ENCODE results near the gene ERBB4.
"Not testable (repeated sequence)": the region's sequence is repeated elsewhere in the genome, so short reads cannot be mapped to it uniquely, and the experiment has no call there.

The ERBB4 gene

DNA sequence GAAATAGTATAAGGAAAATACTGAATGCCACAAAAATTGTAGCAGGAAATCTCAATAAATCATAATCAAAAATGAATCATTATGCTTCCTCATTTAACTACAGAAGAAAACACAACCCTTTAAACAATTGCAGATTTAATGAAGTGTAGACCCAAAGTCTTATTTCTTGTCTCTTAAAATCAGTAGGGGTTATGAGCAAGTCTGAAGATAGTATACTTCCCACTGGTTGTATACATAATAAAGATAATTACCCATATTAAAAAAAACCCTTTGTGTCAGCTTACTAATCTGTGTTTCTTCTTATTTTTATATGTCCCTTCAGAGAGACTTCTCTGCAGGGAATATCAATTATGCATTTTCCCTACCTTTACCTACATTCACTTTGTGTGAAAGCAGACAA is 504.7 kb downstream of the ERBB4 start:
- DNase-seq (ENCODE audit: extremely low spot score, insufficient read length, low read depth) (no peak), FAIRE-seq (no peak)

DNA sequence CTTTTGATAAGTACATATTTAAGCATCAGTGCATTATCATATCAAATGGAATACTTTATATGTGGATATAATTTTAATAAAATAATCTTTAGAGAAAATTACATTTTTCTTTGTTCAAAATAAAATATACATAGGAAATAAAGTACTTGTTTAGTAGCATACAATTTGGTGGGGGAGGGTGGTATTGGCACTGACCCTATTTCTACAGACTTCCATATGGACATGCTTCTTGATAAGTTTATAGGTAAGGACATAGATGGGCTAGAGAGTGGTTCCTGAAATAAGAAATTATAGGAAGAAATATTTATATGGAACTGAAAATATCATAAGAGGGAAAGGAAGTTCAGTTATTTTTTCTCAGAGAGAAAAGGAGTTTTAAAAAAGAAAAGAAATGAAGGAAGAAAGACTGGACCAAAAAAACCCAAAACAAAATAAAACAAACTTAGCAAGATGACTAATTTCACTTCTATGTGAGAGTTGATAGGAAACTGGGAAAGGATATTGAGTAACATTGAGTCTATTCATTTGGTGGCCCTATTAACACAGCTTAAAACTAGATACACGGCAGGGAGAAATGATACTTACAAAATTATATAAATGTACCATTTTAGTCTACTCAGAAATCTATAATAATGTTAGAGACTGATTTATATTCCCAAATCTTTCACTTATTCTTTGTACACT is 505.9 kb downstream of the ERBB4 start:
- no peak for DNase-seq (ENCODE audit: extremely low spot score, insufficient read length, low read depth)
- no peak for FAIRE-seq

DNA sequence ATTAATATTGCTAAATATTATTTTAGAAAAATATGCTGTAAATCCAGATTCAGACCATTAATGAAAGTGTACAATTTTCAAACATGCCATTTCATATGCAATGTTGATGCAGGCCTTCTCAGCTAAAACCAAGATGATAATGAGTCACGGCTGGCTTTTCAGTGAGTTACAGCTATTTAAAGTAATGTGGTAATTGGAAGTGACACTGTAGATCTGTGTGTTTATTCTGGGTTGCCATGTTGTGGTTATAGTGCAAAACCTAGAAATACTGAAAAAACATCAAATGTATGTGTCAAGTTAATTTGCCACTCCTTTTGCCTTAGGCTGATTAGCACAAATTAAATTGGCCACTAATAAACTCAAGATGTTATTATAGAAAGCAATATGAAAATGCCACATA is 506.6 kb downstream of the ERBB4 start:
- DNase-seq (ENCODE audit: extremely low spot score, insufficient read length, low read depth) (no peak), FAIRE-seq (no peak)

DNA sequence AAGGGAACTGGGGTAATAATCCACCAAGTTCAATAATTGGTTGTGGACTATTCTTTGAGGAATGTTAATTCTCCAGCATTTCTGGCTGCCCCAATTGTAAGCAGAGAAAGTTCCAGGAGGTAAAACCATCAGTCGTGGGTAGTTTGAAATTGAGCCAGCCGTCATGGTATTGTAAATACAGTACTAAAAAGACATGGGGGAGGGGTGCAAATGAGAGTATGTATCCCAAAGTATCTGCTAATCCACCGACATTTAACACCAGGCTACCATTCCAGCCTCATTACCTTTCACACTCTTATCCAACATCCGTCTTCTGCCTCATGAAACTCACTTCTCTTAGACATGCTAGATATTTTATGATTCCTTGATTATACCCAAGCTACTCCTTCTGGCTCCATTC is 507.9 kb downstream of the ERBB4 start:
- no peak for FAIRE-seq
- DNase-seq (ENCODE audit: extremely low spot score, insufficient read length, low read depth), result no peak

DNA sequence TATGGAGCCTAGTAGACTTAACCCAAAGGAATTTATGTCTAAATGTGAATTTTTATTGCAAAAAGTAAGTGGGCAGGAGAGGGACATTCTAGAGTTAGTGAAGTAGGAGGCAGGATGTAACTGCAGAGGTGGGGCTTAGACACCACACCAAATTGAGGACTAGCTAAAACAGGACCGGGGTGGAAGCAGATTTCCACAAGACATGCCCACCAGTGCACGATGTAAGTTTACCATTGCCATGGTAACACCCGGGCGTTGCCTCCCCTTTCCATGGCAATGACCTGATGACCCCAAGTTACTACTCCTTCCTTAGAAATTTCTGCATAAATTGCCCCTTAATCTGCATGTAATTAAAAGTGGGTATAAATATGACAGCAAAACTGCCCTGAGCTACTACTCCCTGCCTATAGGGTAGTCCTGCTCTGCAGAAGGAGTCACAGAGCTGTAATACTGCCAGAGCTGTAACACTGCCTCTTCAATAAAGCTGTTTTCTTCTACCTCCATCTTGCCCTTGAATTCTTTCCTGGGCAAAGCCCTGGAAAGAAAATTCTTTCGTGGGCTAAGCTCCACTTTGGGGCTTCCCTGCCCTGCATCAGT is 509.7 kb downstream of the ERBB4 start:
- no peak for DNase-seq (ENCODE audit: extremely low spot score, insufficient read length, low read depth)
- no peak for FAIRE-seq

DNA sequence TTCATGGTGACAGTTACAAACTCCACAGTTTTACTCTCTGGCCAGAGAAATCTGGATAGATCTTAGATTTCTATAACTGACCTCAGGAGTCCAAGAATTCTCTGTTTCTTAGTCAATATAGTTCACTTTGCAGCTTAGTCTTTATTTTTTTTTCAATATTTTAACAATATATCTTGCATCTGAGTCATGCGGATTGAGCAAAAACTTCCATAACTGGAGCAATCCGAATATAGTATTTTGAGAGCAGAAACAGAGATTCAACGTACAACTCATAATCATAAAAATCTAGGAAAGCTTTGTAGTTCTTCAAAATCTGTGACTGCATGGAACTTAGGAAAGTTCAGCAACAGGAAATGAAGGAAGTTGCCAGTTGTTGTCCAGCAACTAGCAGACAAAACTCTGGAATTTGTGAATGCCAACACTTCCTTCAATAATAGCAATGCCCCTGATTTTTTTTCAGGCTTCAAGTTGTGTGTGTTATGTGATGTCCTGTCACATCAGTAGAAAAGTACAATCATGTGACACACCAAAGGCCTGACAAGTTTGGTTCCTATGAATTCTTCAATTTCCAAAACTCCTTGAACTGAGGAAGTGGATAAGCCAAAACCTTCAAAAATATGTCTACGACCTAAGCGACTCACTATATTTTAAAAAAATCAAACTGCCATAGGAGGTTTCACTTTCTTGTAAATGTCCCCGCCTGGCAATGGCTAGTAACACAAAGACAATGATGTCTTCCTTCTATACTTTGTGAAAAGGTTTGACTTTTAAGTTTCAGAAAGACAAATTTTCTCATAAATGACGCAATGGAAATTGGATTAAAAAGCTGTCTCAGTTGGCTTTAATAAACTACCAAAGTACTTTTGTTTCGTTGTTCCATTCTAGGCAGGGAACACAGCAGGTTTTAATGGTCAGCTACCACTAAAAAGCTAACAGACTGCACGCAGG is 510.6 kb downstream of the ERBB4 start:
- FAIRE-seq (no peak), DNase-seq (ENCODE audit: extremely low spot score, insufficient read length, low read depth) (no peak)

DNA sequence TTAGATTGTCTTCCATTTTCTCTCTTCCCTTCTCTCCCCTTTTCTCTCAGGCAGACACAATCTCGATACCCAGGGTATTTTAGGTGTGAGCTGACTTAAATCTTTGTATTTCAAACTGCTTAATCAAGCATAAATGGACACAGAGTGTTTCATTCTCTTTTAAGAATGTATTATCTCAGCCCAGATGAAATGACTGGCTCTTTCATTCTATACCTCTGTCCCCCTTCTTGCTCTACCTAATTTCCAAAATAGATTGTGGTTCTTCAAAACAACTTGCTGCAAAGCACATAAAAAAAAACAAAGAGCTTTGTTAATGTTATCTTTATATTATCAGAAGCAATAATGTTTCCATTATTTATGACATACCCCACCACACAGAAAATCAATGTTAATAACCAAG is 514.6 kb downstream of the ERBB4 start:
- DNase-seq (ENCODE audit: extremely low spot score, insufficient read length, low read depth) (no peak), FAIRE-seq (no peak)

DNA sequence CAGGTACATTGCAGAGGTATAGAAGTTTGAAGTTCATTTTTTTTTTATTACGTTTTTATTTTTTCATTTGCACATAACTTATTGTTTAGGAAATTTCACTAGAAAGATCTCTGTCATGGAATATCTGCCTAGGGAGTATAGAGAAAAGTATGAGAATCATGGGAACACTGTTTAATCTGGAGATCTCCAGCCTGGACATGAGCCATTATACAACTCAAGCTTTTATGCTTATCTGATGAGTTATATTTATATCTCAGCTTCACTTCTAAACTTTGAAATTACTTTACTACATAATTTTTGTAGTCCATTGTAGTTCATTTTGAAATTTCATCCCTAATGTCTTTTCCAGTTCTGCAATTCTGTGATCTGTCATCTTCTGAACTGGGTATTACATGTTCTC is 515.6 kb downstream of the ERBB4 start:
- FAIRE-seq (no peak), DNase-seq (ENCODE audit: extremely low spot score, insufficient read length, low read depth) (no peak)

DNA sequence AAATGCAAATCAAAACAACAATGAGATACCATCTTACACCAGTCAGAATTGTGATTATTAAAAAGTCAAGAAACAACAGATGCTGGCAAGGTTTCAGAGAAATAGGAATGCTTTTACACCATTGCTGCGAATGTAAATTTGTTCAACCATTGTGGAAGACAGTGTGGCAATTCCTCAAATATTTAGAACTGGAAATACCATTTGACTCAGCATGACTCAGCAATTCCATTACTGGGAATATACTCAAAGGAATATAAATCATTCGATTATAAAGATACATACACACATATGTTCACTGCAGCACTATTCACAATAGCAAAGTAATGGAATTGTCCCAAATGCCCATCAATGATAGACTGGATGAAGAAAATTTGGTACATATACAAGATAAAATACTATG is 516.7 kb downstream of the ERBB4 start:
- no peak for FAIRE-seq
- no peak for DNase-seq (ENCODE audit: extremely low spot score, insufficient read length, low read depth)

DNA sequence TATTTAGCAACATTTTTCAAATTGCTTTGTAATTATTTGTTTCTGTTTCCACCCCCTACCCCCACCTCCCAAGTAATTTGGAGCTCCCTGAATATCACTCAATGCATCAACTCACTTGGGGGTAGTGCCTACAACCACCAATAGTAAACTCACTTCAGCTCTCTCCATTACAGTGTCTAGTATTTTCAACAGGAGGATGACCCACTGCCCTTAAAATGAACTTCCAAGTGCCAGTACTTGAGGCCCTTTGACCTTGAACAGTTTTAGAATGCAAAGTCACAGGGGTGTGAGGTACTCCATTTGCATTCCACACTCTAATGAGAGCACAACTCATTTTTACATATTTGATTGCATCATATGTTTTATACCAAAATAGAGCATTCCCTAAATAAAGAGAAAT is 523.0 kb downstream of the ERBB4 start:
- DNase-seq (ENCODE audit: extremely low spot score, insufficient read length, low read depth) (no peak), FAIRE-seq (no peak)

DNA sequence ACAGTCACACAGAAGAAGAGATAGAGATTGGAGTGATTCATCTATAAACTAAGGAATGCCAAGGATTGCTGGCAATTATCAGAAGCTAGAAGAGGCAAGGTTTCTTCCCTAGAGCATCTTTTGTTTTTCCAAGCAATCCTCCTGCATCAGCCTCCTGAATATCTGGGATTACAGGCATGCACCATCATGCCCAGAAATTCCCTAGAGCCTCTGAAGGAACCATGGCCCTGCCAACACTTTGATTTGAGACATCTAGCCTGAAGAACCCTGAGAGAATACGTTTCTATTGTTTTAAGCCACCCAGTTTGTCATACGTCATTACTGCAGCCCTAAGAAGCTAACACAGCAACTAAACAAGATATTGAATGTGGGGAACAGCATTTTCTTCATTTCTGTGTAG is 525.0 kb downstream of the ERBB4 start:
- DNase-seq (ENCODE audit: extremely low spot score, insufficient read length, low read depth) (no peak), FAIRE-seq (no peak)

DNA sequence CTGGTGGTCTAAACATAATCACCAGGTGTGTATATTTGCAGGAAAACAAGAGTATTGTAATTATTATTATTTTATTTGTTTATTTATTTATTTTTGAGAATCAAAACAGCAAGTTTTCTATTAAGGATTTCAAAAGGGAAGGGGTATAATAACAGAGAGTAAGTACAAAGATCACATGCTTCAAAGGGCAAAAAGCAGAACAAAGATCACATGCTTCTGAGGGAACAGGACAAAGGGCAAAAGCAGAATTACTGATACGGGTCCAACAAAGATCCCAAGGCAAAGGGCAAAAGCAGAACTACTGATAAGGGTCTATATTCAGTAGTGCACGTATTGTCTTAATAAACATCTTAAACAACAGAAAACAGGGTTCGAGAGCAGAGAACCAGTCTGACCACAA is 528.3 kb downstream of the ERBB4 start:
- DNase-seq (ENCODE audit: extremely low spot score, insufficient read length, low read depth); FAIRE-seq: not testable (repeated sequence)

DNA sequence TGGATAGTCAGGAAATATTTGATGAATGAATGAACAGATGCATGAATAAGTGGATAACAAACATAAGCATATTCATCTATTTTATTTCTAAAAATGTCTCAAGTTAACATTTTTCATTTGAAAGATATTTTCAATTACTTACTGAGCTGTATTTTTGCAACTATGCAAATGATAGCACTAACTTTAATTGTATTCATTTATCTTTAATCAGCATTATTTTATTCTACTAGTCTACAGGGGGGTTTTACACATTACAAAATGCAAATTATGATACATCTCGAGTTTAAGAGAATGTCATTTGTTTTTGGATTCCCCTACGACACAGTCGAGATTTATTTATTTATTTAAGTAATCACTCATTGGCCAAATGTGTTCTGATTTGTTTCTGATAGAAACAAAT is 530.6 kb downstream of the ERBB4 start:
- no peak for DNase-seq (ENCODE audit: extremely low spot score, insufficient read length, low read depth)
- FAIRE-seq, result no peak

DNA sequence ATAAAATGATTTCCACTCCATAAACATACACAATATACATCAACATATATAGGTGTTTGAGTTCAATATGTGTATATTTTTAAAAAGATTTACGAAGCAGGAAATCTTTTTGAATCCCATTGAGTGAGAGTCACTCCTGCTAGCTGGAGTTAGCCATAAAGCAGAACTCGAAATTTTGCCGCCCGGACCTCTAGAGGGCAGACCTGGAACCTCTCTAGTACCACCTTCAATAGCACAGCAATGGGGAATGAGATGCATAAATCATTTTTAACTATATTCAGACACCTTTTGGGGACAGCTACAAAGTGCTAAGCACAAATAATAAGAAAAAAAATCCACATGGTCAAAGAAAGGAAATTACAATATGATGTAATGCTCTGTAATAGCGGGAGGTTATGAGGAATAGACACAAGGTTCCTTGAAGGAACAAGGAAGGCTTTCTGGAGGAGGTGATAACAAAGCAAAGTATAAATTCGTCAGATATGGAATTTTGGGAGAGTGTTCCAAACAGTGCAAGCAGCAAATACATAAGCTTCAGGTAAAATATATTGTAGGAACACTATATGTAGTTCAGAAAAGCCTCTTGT is 533.4 kb downstream of the ERBB4 start:
- DNase-seq (ENCODE audit: extremely low spot score, insufficient read length, low read depth) (no peak), FAIRE-seq (no peak)

DNA sequence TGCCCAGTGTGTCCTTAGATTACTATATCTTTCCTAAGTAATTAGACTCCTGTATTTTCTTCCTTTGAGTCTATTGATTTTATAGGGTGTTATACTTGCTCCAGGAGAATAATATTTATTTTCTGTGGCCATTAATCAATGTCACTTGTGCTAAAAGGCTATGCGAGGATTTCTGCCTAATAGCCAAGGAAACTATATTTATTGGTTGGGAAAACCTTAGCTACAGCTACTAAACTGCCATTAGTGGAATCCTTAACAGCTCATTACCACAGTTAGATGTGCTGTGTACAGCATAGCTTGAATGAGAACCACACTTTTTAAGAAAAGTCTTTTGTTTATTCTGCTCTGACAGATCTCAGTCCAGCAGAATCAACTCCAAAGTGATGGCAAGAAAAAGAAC is 537.3 kb downstream of the ERBB4 start:
- no peak for DNase-seq (ENCODE audit: extremely low spot score, insufficient read length, low read depth)
- FAIRE-seq, result no peak

DNA sequence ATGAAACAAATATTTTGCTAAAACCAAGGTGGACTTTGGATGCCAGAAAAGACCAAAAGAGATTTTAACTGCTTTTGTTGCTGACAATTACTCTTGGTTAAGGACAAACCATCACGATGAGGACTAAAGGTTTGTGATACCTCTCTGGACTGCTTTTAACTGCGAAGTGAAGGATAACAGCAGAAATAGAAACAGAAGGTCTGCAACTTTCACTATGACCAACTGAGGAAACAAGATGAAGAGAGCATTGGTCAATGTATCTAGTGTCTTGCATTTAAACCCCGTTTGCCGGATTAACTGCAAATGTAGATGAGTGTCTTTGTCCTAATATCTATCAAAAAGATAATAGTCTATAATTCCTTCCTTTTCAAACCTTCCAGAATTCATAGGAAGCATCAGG is 541.7 kb downstream of the ERBB4 start:
- DNase-seq (ENCODE audit: extremely low spot score, insufficient read length, low read depth) (no peak), FAIRE-seq (no peak)

DNA sequence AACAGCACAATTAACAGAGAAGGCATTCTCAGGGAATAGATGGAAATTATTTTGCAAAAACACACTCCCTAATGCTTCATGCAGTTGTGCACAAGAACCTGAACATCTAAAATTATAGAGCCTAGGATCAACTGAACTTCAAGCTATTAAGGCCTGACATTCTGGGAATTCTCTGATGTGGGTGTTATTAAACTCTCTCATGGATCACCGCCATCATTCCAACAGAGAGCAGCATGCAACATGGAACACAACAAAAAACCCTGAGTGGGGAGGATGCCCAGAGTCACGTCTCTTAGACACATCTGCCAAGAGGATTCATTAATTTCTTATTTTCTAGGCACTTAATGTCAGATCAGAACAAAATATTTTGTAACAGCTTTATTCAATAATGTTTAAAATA is 543.8 kb downstream of the ERBB4 start:
- FAIRE-seq (no peak), DNase-seq (ENCODE audit: extremely low spot score, insufficient read length, low read depth) (no peak)

DNA sequence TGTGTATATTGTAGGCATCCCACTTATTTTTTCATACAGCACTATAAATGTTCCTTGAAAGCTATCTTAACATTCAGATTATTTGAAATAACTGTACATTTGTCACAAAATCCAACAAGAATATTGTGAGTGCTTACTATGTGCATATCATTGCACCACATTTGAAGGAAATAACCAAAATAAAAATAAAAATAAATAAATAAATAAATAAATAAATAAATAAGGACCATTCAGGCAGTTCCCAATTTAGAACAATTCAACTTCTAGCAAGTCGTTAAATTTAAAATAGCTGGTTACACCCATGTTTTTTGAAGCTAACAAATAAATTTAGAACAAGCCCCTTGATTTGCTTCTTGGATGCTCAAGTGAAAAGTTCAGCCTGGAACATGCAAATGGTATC is 548.3 kb downstream of the ERBB4 start:
- DNase-seq (ENCODE audit: extremely low spot score, insufficient read length, low read depth) (no peak), FAIRE-seq (no peak)

DNA sequence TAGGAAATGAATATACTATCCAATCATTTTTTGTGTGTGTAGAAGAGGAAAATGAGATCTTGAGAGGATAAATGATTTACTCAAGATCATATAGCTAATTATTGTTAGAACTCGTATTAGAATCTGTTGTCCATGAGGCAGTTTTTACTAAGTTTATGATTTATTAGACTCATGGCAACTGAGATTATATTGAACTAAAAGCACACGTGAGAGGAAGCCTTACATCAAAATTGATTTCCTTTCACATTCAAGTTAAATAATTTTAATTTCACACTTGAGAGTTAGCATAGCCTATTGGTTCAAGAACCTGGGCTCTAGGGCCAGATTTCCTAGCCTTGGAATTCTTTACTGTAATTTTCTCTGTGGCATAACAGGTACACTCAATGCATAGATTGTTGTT is 552.3 kb downstream of the ERBB4 start:
- FAIRE-seq (no peak), DNase-seq (ENCODE audit: extremely low spot score, insufficient read length, low read depth) (no peak)

DNA sequence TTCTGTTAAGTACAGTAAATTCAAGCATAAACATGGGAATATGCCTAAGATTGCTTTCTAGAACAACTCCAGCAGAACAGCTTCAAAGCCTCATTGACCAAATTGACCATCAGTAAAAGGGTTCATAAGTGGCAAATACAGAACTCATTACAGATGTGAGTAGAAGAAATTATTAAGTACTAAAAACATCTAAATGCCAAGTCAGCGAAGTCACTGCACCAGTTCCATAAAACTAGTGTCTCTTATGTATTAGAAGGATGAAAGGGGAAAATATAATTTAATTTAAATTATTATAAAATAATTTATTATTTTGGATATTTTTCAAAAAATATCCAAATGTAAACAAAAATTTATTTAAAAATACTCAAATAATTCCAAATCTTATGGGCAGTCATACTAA is 553.2 kb downstream of the ERBB4 start:
- DNase-seq (ENCODE audit: extremely low spot score, insufficient read length, low read depth) (no peak), FAIRE-seq (no peak)

DNA sequence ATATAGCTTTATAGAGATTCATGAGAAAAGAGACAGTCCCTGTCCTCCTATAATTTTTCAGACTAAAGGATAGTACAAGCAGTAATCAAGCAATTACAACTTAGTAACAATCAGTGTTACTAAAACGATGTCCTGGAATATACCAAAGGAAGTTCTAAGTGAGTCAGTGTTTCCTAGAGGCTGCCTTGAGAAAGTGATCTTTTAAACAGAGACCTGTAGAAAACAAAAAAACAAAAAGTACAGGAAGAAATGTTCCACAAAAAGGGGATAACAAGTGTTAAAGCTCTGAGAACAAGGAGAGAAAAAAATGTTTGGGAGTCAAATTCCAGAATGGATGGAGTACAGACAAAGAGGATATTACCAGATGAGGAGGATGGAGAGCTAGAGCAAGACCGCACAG is 556.4 kb downstream of the ERBB4 start:
- DNase-seq (ENCODE audit: extremely low spot score, insufficient read length, low read depth), result no peak
- no peak for FAIRE-seq
